Medulla oblongata (tissue), 1 donor: ENCODE data around the gene BHLHE40.

ENCODE experiments used
- DNase-seq: peaks from one replicate; pipeline ENCODE4 v3.0.0-alpha.2; 2015; ENCODE audit errors: extremely low spot score

BHLHE40 gene

GRCh38 chr3:4983739-4984510 lies 4.7 kb downstream of the BHLHE40 start:
- peak; percentile 60 for DNase-seq

GRCh38 chr3:4984511-4984864 lies 5.3 kb downstream of the BHLHE40 start:
- no peak for DNase-seq

GRCh38 chr3:4985330-4986174 lies 6.3 kb downstream of the BHLHE40 start:
- DNase-seq = peak; percentile 33

GRCh38 chr3:4986175-4986781 lies 7.0 kb downstream of the BHLHE40 start:
- DNase-seq = no peak

- peak; percentile 80 for DNase-seq
These were observed 7.7 kb downstream of the BHLHE40 start for GRCh38 chr3:4986782-4987537.

- no peak for DNase-seq
These were observed 8.5 kb downstream of the BHLHE40 start for GRCh38 chr3:4987538-4988296.

GRCh38 chr3:4988983-4989834 lies 10.0 kb downstream of the BHLHE40 start:
- DNase-seq = no peak

GRCh38 chr3:4990069-4990468 lies 10.8 kb downstream of the BHLHE40 start:
- DNase-seq = no peak

GRCh38 chr3:4992118-4992517 lies 12.9 kb downstream of the BHLHE40 start:
- DNase-seq = no peak

- no peak for DNase-seq
These were observed 14.3 kb downstream of the BHLHE40 start for GRCh38 chr3:4993276-4994143.

- no peak for DNase-seq
These were observed 15.0 kb downstream of the BHLHE40 start for GRCh38 chr3:4994144-4994730.

- peak; percentile 89 for DNase-seq
These were observed 15.7 kb downstream of the BHLHE40 start for GRCh38 chr3:4994823-4995499.

- no peak for DNase-seq
These were observed 16.3 kb downstream of the BHLHE40 start for GRCh38 chr3:4995500-4996053.

- no peak for DNase-seq
These were observed 17.1 kb downstream of the BHLHE40 start for GRCh38 chr3:4996223-4996765.

- DNase-seq = no peak
These were observed 17.6 kb downstream of the BHLHE40 start for GRCh38 chr3:4996771-4997291.

- DNase-seq = no peak
These were observed 18.7 kb downstream of the BHLHE40 start for GRCh38 chr3:4997946-4998345.

- no peak for DNase-seq
These were observed 20.4 kb downstream of the BHLHE40 start for GRCh38 chr3:4999531-5000184.
